ENCODE results near the gene RFC3. TPM values are rescaled to one million over a fixed set of nuclear protein-coding genes. Genes with fewer than 3 reads are reported as not detected.
A peak's percentile ranks its signal among the peaks of the same experiment; 100 is the strongest.

The RFC3 gene
- total RNA-seq, 1 experiment from 2014 or later = 64.4 TPM

GRCh38 chr13:33849211-33849610 lies 31.3 kb downstream of the RFC3 start:
- Histone ChIP-seq H3K4me1 (ENCODE audit: insufficient read depth, low read length, poor library complexity, severe bottlenecking) (no peaks in the 10 kb centered on the region), H3K9me3 (ENCODE audit: low read depth, low read length, poor library complexity, severe bottlenecking) (no peaks in the 10 kb centered on the region), H3K27ac (ENCODE audit: low read depth, low read length, poor library complexity, severe bottlenecking) (no peak overlapping the region), H3K27me3 (replicated peaks; ENCODE audit: insufficient read depth, low read depth, low read length, poor library complexity) (no peaks in the 10 kb centered on the region), H3K4me3 (ENCODE audit: low read depth, low read length, poor library complexity, severe bottlenecking) (no peak overlapping the region), H3K36me3 (ENCODE audit: insufficient read depth, low read length, poor library complexity, severe bottlenecking) (no peaks in the 10 kb centered on the region)
- no peak for TF ChIP-seq EZH2 (IDR thresholded peaks at IDR 0.05; ENCODE audit: borderline replicate concordance, low read depth, low read length, poor library complexity, severe bottlenecking)
- TF ChIP-seq, protein P1, sequence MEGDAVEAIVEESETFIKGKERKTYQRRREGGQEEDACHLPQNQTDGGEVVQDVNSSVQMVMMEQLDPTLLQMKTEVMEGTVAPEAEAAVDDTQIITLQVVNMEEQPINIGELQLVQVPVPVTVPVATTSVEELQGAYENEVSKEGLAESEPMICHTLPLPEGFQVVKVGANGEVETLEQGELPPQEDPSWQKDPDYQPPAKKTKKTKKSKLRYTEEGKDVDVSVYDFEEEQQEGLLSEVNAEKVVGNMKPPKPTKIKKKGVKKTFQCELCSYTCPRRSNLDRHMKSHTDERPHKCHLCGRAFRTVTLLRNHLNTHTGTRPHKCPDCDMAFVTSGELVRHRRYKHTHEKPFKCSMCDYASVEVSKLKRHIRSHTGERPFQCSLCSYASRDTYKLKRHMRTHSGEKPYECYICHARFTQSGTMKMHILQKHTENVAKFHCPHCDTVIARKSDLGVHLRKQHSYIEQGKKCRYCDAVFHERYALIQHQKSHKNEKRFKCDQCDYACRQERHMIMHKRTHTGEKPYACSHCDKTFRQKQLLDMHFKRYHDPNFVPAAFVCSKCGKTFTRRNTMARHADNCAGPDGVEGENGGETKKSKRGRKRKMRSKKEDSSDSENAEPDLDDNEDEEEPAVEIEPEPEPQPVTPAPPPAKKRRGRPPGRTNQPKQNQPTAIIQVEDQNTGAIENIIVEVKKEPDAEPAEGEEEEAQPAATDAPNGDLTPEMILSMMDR (conservative IDR thresholded peaks at IDR 0.05; ENCODE audit: low read depth, low read length) = no peak
- no peak for DNase-seq (ENCODE audit: low spot score)
- CTCF ChIA-PET = no interaction called here
- no TSS peak for BruUV-seq (replicated peaks)
- POLR2A ChIA-PET (ENCODE audit: low non-redundant PET) = no interaction called here
- intact Hi-C loops (cut with micrococcal nuclease; ENCODE audit: unreplicated experiment) = no loop called here

- intact Hi-C loops (cut with micrococcal nuclease; ENCODE audit: unreplicated experiment) = no loop called here
- POLR2A ChIA-PET (ENCODE audit: low non-redundant PET) = no interaction called here
- no peak overlapping the region for H3K4me3 ChIP-seq (ENCODE audit: low read depth, low read length, poor library complexity, severe bottlenecking)
These were observed 37.5 kb downstream of the RFC3 start for GRCh38 chr13:33855371-33855895.

DNA sequence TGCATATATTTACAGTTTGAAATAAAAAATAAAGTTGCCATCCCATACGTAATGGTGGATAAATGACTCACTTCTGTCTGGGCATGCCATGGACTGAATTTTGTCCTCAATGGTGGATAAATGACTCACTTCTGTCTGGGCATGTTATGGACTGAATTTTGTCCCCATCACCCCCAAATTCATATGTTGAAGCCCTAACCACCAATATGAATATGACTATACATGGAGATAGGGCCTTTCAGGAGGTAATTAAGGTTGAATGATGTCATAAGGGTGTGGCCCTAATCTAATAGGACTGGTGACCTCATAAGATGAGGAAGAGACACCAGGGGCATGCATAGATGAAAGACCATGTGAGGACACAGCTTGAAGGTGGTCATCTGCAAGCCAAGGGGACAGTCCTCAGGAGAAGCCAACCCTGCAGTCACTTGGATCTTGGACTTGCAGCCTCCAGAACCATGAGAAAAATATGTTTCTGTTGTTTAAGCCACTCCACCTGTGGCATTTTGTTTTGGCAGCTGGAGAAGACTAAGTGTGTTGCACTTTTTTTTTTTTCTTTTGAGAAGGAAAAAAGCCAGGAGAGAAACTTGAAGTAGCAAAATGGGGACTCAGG lies 41.8 kb downstream of the RFC3 start:
- ChIA-PET CTCF (no interaction called here), POLR2A (ENCODE audit: low non-redundant PET) (no interaction called here)
- intact Hi-C loops (cut with micrococcal nuclease; ENCODE audit: unreplicated experiment) = no loop called here
- Histone ChIP-seq H3K4me1 (ENCODE audit: insufficient read depth, low read length, poor library complexity, severe bottlenecking) (peaks cover 3% of the 10 kb centered on the region), H3K27ac (ENCODE audit: low read depth, low read length, poor library complexity, severe bottlenecking) (no peak overlapping the region), H3K4me3 (ENCODE audit: low read depth, low read length, poor library complexity, severe bottlenecking) (no peak overlapping the region), H3K9me3 (ENCODE audit: low read depth, low read length, poor library complexity, severe bottlenecking) (no peaks in the 10 kb centered on the region), H3K27me3 (replicated peaks; ENCODE audit: insufficient read depth, low read depth, low read length, poor library complexity) (no peaks in the 10 kb centered on the region), H3K36me3 (ENCODE audit: insufficient read depth, low read length, poor library complexity, severe bottlenecking) (no peaks in the 10 kb centered on the region)
- no peak for DNase-seq (ENCODE audit: low spot score)
- no TSS peak for BruUV-seq (replicated peaks)
- TF ChIP-seq, protein P1 (conservative IDR thresholded peaks at IDR 0.05; ENCODE audit: low read depth, low read length) = no peak
- no peak for TF ChIP-seq EZH2 (IDR thresholded peaks at IDR 0.05; ENCODE audit: borderline replicate concordance, low read depth, low read length, poor library complexity, severe bottlenecking)

More at GRCh38 chr13:33855371-33855895, 37.5 kb downstream of the RFC3 start:
- H3K36me3 ChIP-seq (ENCODE audit: insufficient read depth, low read length, poor library complexity, severe bottlenecking) = no peaks in the 10 kb centered on the region
- no peaks in the 10 kb centered on the region for H3K27me3 ChIP-seq (replicated peaks; ENCODE audit: insufficient read depth, low read depth, low read length, poor library complexity)
- no TSS peak for BruUV-seq (replicated peaks)
- H3K27ac ChIP-seq (ENCODE audit: low read depth, low read length, poor library complexity, severe bottlenecking) = no peak overlapping the region
- CTCF ChIA-PET = no interaction called here
- TF ChIP-seq EZH2 (IDR thresholded peaks at IDR 0.05; ENCODE audit: borderline replicate concordance, low read depth, low read length, poor library complexity, severe bottlenecking) = no peak
- TF ChIP-seq, protein P1 (conservative IDR thresholded peaks at IDR 0.05; ENCODE audit: low read depth, low read length) = no peak
- DNase-seq (ENCODE audit: low spot score) = peak; percentile 48
- H3K4me1 ChIP-seq (ENCODE audit: insufficient read depth, low read length, poor library complexity, severe bottlenecking) = no peaks in the 10 kb centered on the region
- H3K9me3 ChIP-seq (ENCODE audit: low read depth, low read length, poor library complexity, severe bottlenecking) = no peaks in the 10 kb centered on the region

Measured in A673 (cell line).